GM23338 (cell line): ENCODE measurements around the gene SRI. TPM values are rescaled to one million over a fixed set of nuclear protein-coding genes. Genes with fewer than 3 reads are reported as not detected.

Experiments
- ATAC-seq: fragments of 200-7000 bp; cut with Tn5 transposase; 3 replicates; pipeline ENCODE4 v1.9.1; 2020
- DNase-seq: peaks from one replicate; pipeline ENCODE4 v3.0.0-alpha.2; 2015; ENCODE audit warnings: low spot score
- H2AFZ ChIP-seq: fragments of 200-600 bp; sonication (generic); 2 replicates; pipeline ENCODE4 v1.8.0; 2016; ENCODE audit warnings: antibody characterized with exemption, mild to moderate bottlenecking, moderate library complexity
- H3F3A ChIP-seq: fragments of 200-600 bp; sonication (generic); replicated peaks from 2 replicates; pipeline ENCODE4 v1.8.0; 2017; ENCODE audit warnings: antibody characterized with exemption, mixed run types, low read depth
- H3K27ac ChIP-seq: fragments of 200-600 bp; sonication (generic); 2 replicates; pipeline ENCODE4 v1.6.1; 2016; ENCODE audit warnings: low read depth
- H3K27me3 ChIP-seq: fragments of 200-600 bp; sonication (generic); 2 replicates; pipeline ENCODE4 v1.8.0; 2016; ENCODE audit warnings: mild to moderate bottlenecking, mixed run types, moderate library complexity; ENCODE audit not compliant: insufficient read depth
- H3K36me3 ChIP-seq: fragments of 200-600 bp; sonication (generic); 2 replicates; pipeline ENCODE4 v1.8.0; 2016; ENCODE audit warnings: mild to moderate bottlenecking; ENCODE audit not compliant: insufficient read depth
- H3K4me1 ChIP-seq: fragments of 200-600 bp; sonication (generic); 2 replicates; pipeline ENCODE4 v1.8.0; 2016; ENCODE audit warnings: mild to moderate bottlenecking, moderate library complexity; ENCODE audit not compliant: insufficient read depth
- H3K4me2 ChIP-seq: fragments of 200-600 bp; sonication (generic); 2 replicates; pipeline ENCODE4 v1.7.1; 2017; ENCODE audit warnings: mixed run types
- H3K4me3 ChIP-seq: fragments of 200-600 bp; sonication (generic); 2 replicates; pipeline ENCODE4 v1.6.1; 2016; ENCODE audit warnings: mixed run types
- H3K79me2 ChIP-seq: fragments of 200-600 bp; sonication (generic); replicated peaks from 2 replicates; pipeline ENCODE4 v1.8.0; 2017; ENCODE audit warnings: mild to moderate bottlenecking; ENCODE audit not compliant: insufficient read depth
- H3K9me2 ChIP-seq: fragments of 200-600 bp; sonication (generic); 2 replicates; pipeline ENCODE4 v1.8.0; 2017; ENCODE audit not compliant: insufficient read depth
- H4K20me1 ChIP-seq: fragments of 200-600 bp; sonication (generic); replicated peaks from 2 replicates; pipeline ENCODE4 v1.8.0; 2017; ENCODE audit warnings: mild to moderate bottlenecking; ENCODE audit not compliant: insufficient read depth
- H3K27ac Mint-ChIP-seq: 2 replicates; pipeline ENCODE4 v1.8.0; 2020; ENCODE audit warnings: inconsistent platforms, mild to moderate bottlenecking, moderate library complexity, mixed read lengths
- H3K27me3 Mint-ChIP-seq: 3 replicates; pipeline ENCODE4 v1.8.0; 2022; ENCODE audit warnings: low read depth, mild to moderate bottlenecking, moderate library complexity, mixed read lengths, inconsistent platforms; ENCODE audit not compliant: insufficient read depth, poor library complexity
- H3K36me3 Mint-ChIP-seq: 3 replicates; pipeline ENCODE4 v1.8.0; 2021; ENCODE audit warnings: low read depth, mild to moderate bottlenecking, inconsistent platforms, moderate library complexity, mixed read lengths
- H3K4me1 Mint-ChIP-seq: 3 replicates; pipeline ENCODE4 v1.8.0; 2020; ENCODE audit warnings: mild to moderate bottlenecking, inconsistent platforms, mixed read lengths
- H3K4me3 Mint-ChIP-seq: 3 replicates; pipeline ENCODE4 v1.8.0; 2021; ENCODE audit warnings: moderate library complexity, mild to moderate bottlenecking, inconsistent platforms, mixed read lengths
- H3K9me3 Mint-ChIP-seq: 3 replicates; pipeline ENCODE4 v1.8.0; 2020; ENCODE audit warnings: moderate library complexity, mild to moderate bottlenecking, inconsistent platforms, mixed read lengths
- CREB1 ChIP-seq: fragments of 250-450 bp; sonication (Bioruptor Pico); IDR thresholded peaks from 2 replicates; pipeline ENCODE4 v1.5.0; 2020; ENCODE audit warnings: low read depth, mild to moderate bottlenecking, moderate library complexity
- EZH2phosphoT487 ChIP-seq: fragments of 200-600 bp; sonication (generic); IDR thresholded peaks from one replicate; pipeline ENCODE4 v1.8.1; 2018; ENCODE audit warnings: antibody characterized with exemption; ENCODE audit not compliant: unreplicated experiment
- JUNB ChIP-seq: IDR thresholded peaks from one replicate; pipeline ENCODE4 v1.6.1; 2016; ENCODE audit warnings: antibody characterized with exemption; ENCODE audit not compliant: unreplicated experiment
- NANOG ChIP-seq: IDR thresholded peaks from 2 replicates; pipeline ENCODE4 v1.6.1; 2016; ENCODE audit warnings: antibody characterized with exemption, borderline replicate concordance
- POLR2AphosphoS5 ChIP-seq: IDR thresholded peaks from 2 replicates; pipeline ENCODE4 v1.6.1; 2016; ENCODE audit warnings: antibody characterized with exemption, low read depth
- REST ChIP-seq: IDR thresholded peaks from one replicate; pipeline ENCODE4 v1.6.1; 2018; ENCODE audit warnings: antibody characterized with exemption; ENCODE audit not compliant: unreplicated experiment
- STAT1 ChIP-seq: IDR thresholded peaks from one replicate; pipeline ENCODE4 v1.6.1; 2016; ENCODE audit warnings: antibody characterized with exemption; ENCODE audit not compliant: unreplicated experiment
- ZNF114 ChIP-seq: fragments of 250-450 bp; sonication (Bioruptor Pico); IDR thresholded peaks from 2 replicates; pipeline ENCODE4 v1.5.0; 2020; ENCODE audit warnings: mild to moderate bottlenecking, moderate library complexity
- ZNF331 ChIP-seq: fragments of 250-450 bp; sonication (Bioruptor Pico); IDR thresholded peaks from 2 replicates; pipeline ENCODE4 v1.5.0; 2020; ENCODE audit warnings: low read depth, mild to moderate bottlenecking, moderate library complexity
- polyA plus RNA-seq: library from polyadenylated mRNA; unstranded; fragments of >200 nt; fragmentation: Nextera tagmentation; extraction: Ambion mirVana; gene quantifications from 2 replicates; pipeline ENCODE4 v1.2.1, GENCODE V29; 2016
- total RNA-seq: library from RNA; depleted of rRNA; stranded (reverse); fragments of >200 nt; shearing (Covaris generic); gene quantifications from 2 replicates; pipeline ENCODE4 v1.2.3, GENCODE V29; 2014
- TF ChIP-seq, protein P1 (sequence below): IDR thresholded peaks from 2 replicates; pipeline ENCODE4 v1.6.1; 2016; ENCODE audit warnings: antibody characterized with exemption
- TF ChIP-seq, protein P2 (sequence below): fragments of 250-450 bp; sonication (Bioruptor Pico); IDR thresholded peaks from 2 replicates; pipeline ENCODE4 v1.5.0; 2020; ENCODE audit warnings: mild to moderate bottlenecking, moderate library complexity
- TF ChIP-seq, protein P3 (sequence below), 2 experiments: fragments of 200-600 bp in 1 of 2; sonication (generic) in 1 of 2; conservative IDR thresholded peaks; 2 replicates each; pipeline versions ENCODE4 v1.5.1 to v1.6.1; 2016 to 2017; ENCODE audit warnings: antibody characterized with exemption in 2 of 2, low read depth in 2 of 2, mild to moderate bottlenecking in 2 of 2, moderate library complexity in 1 of 2

SRI gene
- total and polyA plus RNA-seq, 2 experiments from 2014 or later, result 141 to 321 TPM

DNA sequence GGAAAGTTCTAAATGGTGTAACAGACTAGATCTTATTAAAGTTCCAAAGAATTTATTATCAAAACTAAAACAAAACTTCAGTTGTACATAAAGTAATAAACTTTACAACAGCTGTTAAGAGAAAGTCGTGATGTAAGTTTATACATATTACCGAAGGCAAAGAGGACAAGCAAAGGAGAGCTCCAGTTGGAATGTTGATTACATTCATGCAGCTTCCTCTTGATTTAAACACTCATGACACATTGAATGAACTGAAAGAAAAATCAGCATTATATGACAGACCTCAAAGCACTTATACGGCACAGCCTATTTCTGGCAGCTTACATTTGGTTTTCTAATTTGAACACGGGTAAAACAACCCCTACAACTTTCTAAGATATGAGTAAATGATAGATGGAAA is 13.6 kb downstream of the SRI start:
- Histone ChIP-seq H3K36me3 (peaks cover 34% of the 10 kb centered on the region), H4K20me1 (no peaks in the 10 kb centered on the region), H3K79me2 (0 out of 2 replicates have a peak, but pooled peaks cover 5% of the 10 kb centered on the region), H3K9me2 (no peaks in the 10 kb centered on the region), H3K4me1 (peaks cover 14% of the 10 kb centered on the region), H3F3A (no peaks in the 10 kb centered on the region), H2AFZ (no peak overlapping the region), H3K27me3 (no peaks in the 10 kb centered on the region), H3K4me3 (no peak overlapping the region), H3K27ac (no peak overlapping the region), H3K4me2 (no peak overlapping the region)
- no peaks in the 10 kb centered on the region for H3K27me3 Mint-ChIP-seq
- H3K27ac Mint-ChIP-seq, result 0 out of 2 replicates have a peak overlapping the region, but pooled peaks have one; percentile 27
- no peaks in the 10 kb centered on the region for H3K9me3 Mint-ChIP-seq
- no peak for TF ChIP-seq JUNB
- no peak for TF ChIP-seq EZH2phosphoT487
- TF ChIP-seq, protein P1, sequence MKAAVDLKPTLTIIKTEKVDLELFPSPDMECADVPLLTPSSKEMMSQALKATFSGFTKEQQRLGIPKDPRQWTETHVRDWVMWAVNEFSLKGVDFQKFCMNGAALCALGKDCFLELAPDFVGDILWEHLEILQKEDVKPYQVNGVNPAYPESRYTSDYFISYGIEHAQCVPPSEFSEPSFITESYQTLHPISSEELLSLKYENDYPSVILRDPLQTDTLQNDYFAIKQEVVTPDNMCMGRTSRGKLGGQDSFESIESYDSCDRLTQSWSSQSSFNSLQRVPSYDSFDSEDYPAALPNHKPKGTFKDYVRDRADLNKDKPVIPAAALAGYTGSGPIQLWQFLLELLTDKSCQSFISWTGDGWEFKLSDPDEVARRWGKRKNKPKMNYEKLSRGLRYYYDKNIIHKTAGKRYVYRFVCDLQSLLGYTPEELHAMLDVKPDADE, result no peak
- TF ChIP-seq STAT1, result no peak
- no peak for TF ChIP-seq NANOG
- TF ChIP-seq REST, result no peak
- TF ChIP-seq CREB1 (CRISPR knock-in tag), result no peak
- TF ChIP-seq ZNF114 (CRISPR knock-in tag), result no peak
- TF ChIP-seq POLR2AphosphoS5, result no peak
- TF ChIP-seq ZNF331 (CRISPR knock-in tag), result no peak
- TF ChIP-seq, protein P2, sequence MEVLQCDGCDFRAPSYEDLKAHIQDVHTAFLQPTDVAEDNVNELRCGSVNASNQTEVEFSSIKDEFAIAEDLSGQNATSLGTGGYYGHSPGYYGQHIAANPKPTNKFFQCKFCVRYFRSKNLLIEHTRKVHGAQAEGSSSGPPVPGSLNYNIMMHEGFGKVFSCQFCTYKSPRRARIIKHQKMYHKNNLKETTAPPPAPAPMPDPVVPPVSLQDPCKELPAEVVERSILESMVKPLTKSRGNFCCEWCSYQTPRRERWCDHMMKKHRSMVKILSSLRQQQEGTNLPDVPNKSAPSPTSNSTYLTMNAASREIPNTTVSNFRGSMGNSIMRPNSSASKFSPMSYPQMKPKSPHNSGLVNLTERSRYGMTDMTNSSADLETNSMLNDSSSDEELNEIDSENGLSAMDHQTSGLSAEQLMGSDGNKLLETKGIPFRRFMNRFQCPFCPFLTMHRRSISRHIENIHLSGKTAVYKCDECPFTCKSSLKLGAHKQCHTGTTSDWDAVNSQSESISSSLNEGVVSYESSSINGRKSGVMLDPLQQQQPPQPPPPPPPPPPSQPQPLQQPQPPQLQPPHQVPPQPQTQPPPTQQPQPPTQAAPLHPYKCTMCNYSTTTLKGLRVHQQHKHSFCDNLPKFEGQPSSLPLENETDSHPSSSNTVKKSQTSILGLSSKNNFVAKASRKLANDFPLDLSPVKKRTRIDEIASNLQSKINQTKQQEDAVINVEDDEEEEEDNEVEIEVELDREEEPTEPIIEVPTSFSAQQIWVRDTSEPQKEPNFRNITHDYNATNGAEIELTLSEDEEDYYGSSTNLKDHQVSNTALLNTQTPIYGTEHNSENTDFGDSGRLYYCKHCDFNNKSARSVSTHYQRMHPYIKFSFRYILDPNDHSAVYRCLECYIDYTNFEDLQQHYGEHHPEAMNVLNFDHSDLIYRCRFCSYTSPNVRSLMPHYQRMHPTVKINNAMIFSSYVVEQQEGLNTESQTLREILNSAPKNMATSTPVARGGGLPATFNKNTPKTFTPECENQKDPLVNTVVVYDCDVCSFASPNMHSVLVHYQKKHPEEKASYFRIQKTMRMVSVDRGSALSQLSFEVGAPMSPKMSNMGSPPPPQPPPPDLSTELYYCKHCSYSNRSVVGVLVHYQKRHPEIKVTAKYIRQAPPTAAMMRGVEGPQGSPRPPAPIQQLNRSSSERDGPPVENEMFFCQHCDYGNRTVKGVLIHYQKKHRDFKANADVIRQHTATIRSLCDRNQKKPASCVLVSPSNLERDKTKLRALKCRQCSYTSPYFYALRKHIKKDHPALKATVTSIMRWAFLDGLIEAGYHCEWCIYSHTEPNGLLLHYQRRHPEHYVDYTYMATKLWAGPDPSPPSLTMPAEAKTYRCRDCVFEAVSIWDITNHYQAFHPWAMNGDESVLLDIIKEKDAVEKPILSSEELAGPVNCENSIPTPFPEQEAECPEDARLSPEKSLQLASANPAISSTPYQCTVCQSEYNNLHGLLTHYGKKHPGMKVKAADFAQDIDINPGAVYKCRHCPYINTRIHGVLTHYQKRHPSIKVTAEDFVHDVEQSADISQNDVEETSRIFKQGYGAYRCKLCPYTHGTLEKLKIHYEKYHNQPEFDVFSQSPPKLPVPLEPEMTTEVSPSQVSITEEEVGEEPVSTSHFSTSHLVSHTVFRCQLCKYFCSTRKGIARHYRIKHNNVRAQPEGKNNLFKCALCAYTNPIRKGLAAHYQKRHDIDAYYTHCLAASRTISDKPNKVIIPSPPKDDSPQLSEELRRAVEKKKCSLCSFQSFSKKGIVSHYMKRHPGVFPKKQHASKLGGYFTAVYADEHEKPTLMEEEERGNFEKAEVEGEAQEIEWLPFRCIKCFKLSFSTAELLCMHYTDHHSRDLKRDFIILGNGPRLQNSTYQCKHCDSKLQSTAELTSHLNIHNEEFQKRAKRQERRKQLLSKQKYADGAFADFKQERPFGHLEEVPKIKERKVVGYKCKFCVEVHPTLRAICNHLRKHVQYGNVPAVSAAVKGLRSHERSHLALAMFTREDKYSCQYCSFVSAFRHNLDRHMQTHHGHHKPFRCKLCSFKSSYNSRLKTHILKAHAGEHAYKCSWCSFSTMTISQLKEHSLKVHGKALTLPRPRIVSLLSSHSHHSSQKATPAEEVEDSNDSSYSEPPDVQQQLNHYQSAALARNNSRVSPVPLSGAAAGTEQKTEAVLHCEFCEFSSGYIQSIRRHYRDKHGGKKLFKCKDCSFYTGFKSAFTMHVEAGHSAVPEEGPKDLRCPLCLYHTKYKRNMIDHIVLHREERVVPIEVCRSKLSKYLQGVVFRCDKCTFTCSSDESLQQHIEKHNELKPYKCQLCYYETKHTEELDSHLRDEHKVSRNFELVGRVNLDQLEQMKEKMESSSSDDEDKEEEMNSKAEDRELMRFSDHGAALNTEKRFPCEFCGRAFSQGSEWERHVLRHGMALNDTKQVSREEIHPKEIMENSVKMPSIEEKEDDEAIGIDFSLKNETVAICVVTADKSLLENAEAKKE (CRISPR knock-in tag), result no peak
- TF ChIP-seq, protein P3, sequence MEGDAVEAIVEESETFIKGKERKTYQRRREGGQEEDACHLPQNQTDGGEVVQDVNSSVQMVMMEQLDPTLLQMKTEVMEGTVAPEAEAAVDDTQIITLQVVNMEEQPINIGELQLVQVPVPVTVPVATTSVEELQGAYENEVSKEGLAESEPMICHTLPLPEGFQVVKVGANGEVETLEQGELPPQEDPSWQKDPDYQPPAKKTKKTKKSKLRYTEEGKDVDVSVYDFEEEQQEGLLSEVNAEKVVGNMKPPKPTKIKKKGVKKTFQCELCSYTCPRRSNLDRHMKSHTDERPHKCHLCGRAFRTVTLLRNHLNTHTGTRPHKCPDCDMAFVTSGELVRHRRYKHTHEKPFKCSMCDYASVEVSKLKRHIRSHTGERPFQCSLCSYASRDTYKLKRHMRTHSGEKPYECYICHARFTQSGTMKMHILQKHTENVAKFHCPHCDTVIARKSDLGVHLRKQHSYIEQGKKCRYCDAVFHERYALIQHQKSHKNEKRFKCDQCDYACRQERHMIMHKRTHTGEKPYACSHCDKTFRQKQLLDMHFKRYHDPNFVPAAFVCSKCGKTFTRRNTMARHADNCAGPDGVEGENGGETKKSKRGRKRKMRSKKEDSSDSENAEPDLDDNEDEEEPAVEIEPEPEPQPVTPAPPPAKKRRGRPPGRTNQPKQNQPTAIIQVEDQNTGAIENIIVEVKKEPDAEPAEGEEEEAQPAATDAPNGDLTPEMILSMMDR (conservative IDR thresholded peaks at IDR 0.05; ENCODE audit: low read depth in 2 of 2), result no peak
- ATAC-seq (no peak), DNase-seq (no peak)
- H3K36me3 Mint-ChIP-seq, result peaks cover 63% of the 10 kb centered on the region
- H3K4me3 Mint-ChIP-seq, result no peak overlapping the region
- peaks cover 18% of the 10 kb centered on the region for H3K4me1 Mint-ChIP-seq
